ENCODE data around the gene AOX1.
"Not testable (repeated sequence)": the region's sequence is repeated elsewhere in the genome, so short reads cannot be mapped to it uniquely, and the experiment has no call there.

AOX1 gene

GRCh38 chr2:200625282-200625681 is 39.5 kb downstream of the AOX1 start:
- DNase-seq (ENCODE audit: low read depth): no peak
- H3K4me3 ChIP-seq (ENCODE audit: low read depth, low read length): no peak overlapping the region
- TF ChIP-seq CTCF (IDR thresholded peaks at IDR 0.05; ENCODE audit: low read depth, low read length) (no peak), POLR2A (IDR thresholded peaks at IDR 0.05; ENCODE audit: extremely low read depth, insufficient read length) (no peak), MAX (IDR thresholded peaks at IDR 0.05; ENCODE audit: low read depth, low read length) (no peak), MYC (IDR thresholded peaks at IDR 0.05; ENCODE audit: low read depth, low read length) (no peak)

- H3K4me3 ChIP-seq (ENCODE audit: low read depth, low read length): no peak overlapping the region
- DNase-seq (ENCODE audit: low read depth): no peak
- TF ChIP-seq MAX (IDR thresholded peaks at IDR 0.05; ENCODE audit: low read depth, low read length) (no peak), MYC (IDR thresholded peaks at IDR 0.05; ENCODE audit: low read depth, low read length) (no peak), CTCF (IDR thresholded peaks at IDR 0.05; ENCODE audit: low read depth, low read length) (no peak), POLR2A (IDR thresholded peaks at IDR 0.05; ENCODE audit: extremely low read depth, insufficient read length) (no peak)
Observed at GRCh38 chr2:200625958-200626363, 40.1 kb downstream of the AOX1 start.

GRCh38 chr2:200627110-200627770 is 41.4 kb downstream of the AOX1 start:
- H3K4me3 ChIP-seq (ENCODE audit: low read depth, low read length): no peak overlapping the region
- no peak for DNase-seq (ENCODE audit: low read depth)
- no peak for TF ChIP-seq CTCF (IDR thresholded peaks at IDR 0.05; ENCODE audit: low read depth, low read length)
- TF ChIP-seq MYC (IDR thresholded peaks at IDR 0.05; ENCODE audit: low read depth, low read length): no peak
- TF ChIP-seq MAX (IDR thresholded peaks at IDR 0.05; ENCODE audit: low read depth, low read length): no peak
- TF ChIP-seq POLR2A (IDR thresholded peaks at IDR 0.05; ENCODE audit: extremely low read depth, insufficient read length): no peak

GRCh38 chr2:200628461-200628860 is 42.6 kb downstream of the AOX1 start:
- not testable (repeated sequence) for DNase-seq (ENCODE audit: low read depth); H3K4me3 ChIP-seq (ENCODE audit: low read depth, low read length)

- no peak for DNase-seq (ENCODE audit: low read depth)
- TF ChIP-seq MYC (IDR thresholded peaks at IDR 0.05; ENCODE audit: low read depth, low read length) (no peak), MAX (IDR thresholded peaks at IDR 0.05; ENCODE audit: low read depth, low read length) (no peak), POLR2A (IDR thresholded peaks at IDR 0.05; ENCODE audit: extremely low read depth, insufficient read length) (no peak)
- H3K4me3 ChIP-seq (ENCODE audit: low read depth, low read length): no peak overlapping the region
Observed at GRCh38 chr2:200631287-200631686, 45.5 kb downstream of the AOX1 start.

GRCh38 chr2:200634231-200634964 is 48.6 kb downstream of the AOX1 start:
- TF ChIP-seq POLR2A (IDR thresholded peaks at IDR 0.05; ENCODE audit: extremely low read depth, insufficient read length): no peak
- no peak for TF ChIP-seq CTCF (IDR thresholded peaks at IDR 0.05; ENCODE audit: low read depth, low read length)
- TF ChIP-seq MYC (IDR thresholded peaks at IDR 0.05; ENCODE audit: low read depth, low read length): no peak
- TF ChIP-seq MAX (IDR thresholded peaks at IDR 0.05; ENCODE audit: low read depth, low read length): no peak
- no peak overlapping the region for H3K4me3 ChIP-seq (ENCODE audit: low read depth, low read length)
- no peak for DNase-seq (ENCODE audit: low read depth)
